Measurements from ENCODE around the gene CDK12.

The CDK12 gene

GRCh38 chr17:39551879-39552278, 90.6 kb downstream of the CDK12 start:
- DNase-seq = no peak

DNA sequence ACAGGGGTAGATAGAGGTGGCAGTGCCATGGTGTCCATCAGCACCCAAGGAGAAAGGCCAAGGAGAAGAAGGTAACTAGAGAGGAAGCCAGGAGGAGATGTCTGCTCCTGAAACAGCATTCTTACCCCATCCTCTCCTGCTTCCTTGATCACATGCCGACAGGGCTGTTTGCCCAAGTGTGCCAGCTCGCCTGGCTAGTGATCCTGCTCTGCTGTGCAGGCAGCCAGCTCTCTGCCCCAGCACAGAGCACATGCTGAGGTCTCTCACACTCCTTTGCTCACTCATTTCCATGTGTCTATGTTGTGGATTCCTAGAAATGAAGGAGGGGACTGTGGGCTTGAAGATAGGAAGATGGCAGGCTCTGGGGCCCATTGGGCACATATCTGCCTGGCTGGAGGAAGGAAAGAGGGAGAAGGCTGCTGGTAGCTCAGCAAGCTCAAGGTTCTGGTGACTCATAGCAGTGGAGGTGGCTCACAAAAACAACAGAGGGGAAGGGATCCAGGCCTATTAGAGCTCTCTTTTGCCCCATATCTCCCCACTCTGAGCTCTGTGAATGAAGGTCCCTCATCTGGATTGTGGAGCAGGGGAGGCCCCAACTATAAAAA, 92.2 kb downstream of the CDK12 start:
- no peak for DNase-seq

DNA sequence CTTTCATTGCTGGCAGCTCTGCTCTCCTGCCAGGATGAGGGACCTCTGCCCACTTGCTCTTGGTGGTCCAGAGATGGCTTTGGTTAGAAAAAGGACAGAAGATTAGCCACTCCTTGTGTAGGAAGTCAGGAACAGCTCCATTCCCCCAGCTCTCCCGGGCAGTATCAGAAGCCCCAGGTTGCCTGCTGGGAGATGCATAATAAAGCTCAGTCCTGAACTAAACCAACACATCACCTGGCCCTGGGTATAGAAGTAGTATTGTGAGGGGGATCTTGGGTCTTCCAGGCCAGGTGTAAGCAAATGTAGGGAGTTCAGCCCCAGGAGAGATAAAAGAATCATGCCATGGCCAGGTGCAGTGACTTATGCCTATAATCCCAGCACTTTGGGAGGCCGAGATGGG, 94.1 kb downstream of the CDK12 start:
- DNase-seq = no peak

- no peak for DNase-seq
Measured at GRCh38 chr17:39556423-39556822, 95.1 kb downstream of the CDK12 start.

DNA sequence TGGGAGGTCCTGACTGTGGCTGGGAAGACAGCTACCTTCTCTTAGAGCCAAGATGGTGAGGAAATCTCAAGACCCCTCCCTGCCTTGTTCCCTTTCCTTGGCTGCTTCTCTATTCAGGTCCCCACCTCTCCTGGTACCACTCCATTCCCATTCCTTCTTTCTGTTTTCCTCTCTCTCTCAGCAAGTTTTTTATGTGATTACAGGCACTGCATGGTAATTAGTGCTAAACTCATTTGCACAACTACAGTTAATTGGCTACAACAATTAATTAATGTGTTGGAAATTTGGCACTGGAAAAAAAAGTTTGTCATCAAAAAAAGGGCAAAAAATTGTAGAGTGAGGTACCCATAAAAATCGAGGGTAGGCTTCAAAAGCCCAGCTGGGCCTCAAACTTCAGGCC, 101.1 kb downstream of the CDK12 start:
- no peak for DNase-seq

DNA sequence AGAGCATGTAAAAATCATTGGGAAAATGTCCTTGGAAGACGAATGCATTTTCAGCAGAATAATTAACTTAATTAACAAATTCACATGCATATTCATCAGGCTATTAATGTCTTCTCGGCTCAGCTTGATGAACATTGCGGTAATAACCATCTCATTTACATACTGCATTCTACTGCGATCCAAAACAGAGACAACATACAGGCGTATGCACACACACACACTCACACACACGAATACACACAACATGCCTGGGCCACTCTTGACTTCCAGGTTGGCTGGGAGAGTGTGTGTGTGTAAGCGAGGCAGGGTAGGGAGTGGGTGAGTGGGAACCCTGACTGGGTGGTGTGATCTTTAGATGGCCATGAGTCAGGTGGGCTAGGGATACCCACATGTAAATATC, 101.7 kb downstream of the CDK12 start:
- no peak for DNase-seq

- no peak for DNase-seq
Measured at GRCh38 chr17:39563476-39563875, 102.2 kb downstream of the CDK12 start.

- no peak for DNase-seq
Measured at GRCh38 chr17:39564211-39564848, 103.0 kb downstream of the CDK12 start.

GRCh38 chr17:39566094-39566850, 105.0 kb downstream of the CDK12 start:
- DNase-seq = no peak

DNA sequence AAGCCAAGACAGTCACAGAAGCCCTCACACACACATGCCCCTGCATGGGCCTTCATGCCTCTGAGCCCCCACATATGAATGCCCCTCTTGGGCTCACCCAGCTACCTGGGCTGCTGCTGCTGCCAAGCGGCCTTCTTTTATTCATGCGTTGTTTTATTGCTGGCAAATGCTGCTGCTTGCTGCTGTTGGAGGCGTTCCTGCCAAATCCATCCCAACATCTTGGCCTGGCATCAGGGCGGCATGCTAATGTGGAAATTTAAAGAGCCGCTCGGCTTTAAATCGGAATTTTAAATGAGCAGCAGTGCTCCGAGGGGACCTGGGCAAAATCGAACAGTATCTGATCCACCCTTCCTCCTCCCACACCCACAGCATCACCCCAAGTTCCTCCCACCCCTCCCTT, 107.4 kb downstream of the CDK12 start:
- DNase-seq = no peak

DNA sequence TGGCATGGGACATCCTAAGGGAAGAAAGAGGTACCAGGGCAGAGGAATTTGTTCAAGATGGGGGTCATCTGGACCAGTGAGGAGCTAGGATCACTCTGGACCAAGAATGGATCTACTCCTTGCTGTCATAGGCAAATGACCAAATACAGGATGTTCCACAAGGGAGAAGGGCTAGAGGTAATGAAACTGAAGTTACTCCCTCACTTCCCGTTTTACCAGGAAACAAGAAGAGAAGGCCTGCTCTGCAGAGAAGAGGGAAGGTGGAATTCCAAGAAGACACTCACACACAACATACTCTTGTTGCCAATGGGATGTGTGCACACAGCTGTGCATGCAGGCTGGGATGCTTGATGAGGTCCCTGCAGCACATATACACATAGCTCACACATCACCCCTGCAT, 107.8 kb downstream of the CDK12 start:
- no peak for DNase-seq

GRCh38 chr17:39572121-39572520, 110.8 kb downstream of the CDK12 start:
- no peak for DNase-seq

DNA sequence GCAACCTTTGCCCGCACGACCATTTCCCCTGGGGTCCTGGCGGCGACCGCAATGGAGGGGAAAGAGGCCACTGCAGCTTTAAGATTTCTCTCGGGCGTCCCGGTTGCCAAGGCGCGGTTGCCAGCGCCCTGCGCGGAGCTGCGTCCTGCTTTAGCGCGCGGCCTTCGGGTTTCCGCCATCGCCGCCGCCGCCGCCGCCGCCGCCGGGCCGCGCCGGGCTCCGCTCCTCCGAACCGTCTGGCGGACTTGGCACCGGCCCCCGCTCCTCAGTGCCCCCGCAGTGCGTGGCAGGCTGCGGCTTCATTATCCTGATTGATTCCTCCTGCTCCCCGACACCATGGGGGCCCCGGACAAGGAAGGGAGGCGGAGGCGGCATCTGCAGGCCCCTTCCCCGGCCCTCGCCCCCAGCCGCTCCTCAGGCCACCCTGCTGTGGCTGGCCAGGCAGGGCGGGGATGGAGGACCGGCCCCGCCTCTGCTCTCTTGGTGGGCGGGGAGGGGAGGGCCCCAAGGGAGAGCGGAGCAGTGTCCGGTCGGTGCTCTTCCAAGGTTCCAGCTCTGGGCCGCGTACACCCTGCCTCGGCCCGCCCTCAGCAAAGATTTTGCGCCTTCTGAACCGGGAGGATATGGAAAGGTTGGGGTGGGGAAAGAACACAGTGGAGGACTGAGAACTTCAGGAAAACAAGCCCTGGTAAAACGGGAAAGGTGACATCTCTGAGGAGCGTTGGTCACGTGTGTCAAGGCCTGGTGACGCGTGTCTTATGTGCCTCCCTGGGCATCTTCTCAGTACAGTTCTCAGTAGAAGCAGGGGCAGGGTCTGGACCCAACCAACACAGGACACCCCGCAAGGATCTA, 112.4 kb downstream of the CDK12 start:
- DNase-seq = peak; percentile 21

DNA sequence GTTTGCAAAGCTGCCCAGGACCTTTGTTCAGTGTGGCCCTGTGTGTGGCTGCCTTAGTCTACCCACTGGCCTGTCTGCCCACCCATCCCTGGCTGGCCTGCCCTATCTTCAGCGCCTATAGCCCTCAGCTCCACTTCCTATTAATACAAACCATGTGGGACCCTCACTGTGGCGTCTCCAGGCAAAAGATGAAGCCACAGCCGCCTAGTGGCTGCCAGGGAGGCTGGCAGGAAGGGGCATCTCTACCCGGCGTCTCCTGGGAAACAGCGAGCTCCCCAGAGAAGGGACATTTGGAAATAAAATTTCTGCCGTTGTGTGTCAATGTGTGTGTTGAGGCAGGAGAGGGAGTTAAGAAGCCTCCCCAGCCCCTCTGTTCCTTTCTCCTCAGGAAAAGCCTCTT, 114.9 kb downstream of the CDK12 start:
- no peak for DNase-seq

DNA sequence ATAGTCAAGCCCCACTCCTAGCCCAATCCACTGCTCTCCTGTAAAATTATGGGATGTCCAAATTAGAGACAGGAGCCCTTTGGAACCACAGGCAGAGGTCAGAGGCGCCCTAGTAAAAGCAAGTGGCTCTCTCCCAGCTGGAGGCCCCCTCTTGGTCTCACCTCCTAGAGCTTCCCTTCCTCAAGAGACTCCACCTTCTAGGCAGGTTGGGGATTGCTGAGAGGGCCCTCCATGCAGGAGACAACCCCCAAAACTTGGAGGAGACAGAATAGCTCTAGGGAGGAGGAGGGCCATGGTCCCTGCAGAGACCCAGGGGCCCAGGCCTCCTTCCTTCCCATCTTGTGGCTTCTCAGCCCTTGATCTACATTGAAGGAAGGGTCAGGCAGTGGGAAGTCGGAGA, 117.0 kb downstream of the CDK12 start:
- no peak for DNase-seq

DNA sequence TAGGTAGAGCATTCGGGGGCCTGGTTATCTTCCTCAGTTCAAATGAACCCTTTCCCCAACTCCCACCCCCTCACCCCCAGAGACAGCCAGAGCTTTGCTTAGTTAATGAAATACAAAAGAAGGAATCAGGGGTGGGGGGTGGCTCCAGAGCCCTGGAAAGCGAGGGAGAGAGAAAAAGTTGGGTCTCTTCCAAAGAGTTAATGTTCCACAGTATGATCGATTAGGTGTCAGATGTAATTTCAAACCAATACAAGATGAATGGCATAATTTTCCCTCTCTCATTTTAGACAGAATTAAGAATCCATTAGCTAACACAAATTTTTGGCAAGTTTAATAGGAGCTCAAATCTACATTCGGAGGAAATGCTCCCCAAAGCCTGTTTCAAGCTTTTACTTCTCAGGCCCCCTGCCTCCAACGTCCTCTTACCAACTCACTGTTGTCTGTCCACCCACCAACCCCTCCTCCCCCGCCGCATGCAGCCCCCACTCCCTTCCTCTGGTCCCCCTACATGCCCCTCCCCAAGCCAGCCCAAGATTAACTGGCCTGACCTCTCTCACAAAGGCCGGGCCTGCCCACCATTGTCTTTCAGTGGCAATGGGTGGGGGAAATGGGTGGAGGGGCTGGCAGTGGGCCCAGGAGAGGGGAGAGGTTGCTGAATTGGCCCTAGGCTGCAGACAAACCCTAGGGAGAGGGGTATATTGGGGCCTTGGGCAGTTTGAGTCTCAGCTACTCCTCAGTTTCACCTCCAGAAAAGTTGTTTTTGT, 118.2 kb downstream of the CDK12 start:
- DNase-seq = no peak

DNA sequence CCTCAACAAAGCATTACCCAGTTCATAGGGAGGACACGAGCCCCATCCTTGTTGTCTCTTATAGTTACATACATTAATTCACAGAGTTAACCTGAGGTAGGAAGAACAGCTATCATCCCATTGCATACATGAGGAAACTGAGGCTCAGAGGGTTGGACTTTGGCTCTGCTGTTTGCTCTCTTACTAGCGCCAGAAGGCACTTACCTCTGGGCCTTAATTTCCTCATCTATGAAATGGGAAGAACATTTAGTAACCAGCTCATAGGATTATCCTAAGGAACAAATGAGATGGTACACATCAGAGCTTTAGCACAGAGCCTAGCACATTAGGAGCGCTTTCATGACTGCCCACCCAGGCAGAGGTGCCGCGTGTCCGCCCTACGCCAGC, 118.8 kb downstream of the CDK12 start:
- no peak for DNase-seq

GRCh38 chr17:39581071-39581758, 119.9 kb downstream of the CDK12 start:
- DNase-seq = no peak

DNA sequence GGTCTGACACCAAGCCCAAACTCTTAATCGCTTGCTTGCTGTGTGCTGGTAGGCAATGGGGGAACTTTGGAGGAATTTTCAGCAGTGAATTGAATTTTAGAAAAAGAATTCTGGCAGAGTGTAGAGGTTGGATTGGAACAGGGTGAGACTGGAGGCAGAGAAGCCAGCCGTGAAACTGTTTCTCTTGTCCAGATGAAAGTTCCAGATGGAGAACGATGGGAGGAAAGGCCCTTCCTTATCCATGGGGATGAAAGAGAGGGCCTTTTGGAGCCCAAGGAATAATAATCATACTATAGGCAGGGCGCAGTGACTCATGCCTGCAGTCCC, 120.4 kb downstream of the CDK12 start:
- DNase-seq = no peak

- no peak for DNase-seq
Measured at GRCh38 chr17:39582658-39583057, 121.4 kb downstream of the CDK12 start.

All from stimulated activated CD4-positive, alpha-beta T cell treated with anti-CD3 and anti-CD28 coated beads, Interleukin-1b, Interleukin-23, amount 100 ng/mL, for 48 hours (primary cell).